HG02763 (cell line): ENCODE results near the gene POC1B.

Experiments used
- ATAC-seq: cut with Tn5 transposase; IDR thresholded peaks from one replicate; pipeline ENCODE4 v1.9.1; 2021; ENCODE audit warnings: mild to moderate bottlenecking, moderate library complexity; ENCODE audit not compliant: unreplicated experiment

Gene POC1B

DNA sequence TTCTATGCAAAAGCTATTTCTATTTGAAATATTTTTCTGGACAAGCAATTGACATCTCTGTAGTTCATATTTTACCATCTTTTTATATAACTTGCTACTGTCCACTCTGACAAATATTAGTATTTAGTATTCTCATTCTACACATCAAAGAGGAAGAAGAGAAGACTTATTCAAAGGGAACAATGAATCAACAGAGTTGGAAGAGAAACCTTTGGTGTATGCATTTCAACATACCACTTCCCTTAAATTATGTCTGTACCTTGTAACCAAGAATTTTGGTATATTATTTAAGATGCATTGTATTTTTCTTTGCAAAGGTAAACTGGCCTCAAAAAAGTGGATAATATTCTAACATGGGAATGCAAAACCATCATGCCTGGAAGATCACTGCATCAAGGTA lies 101.5 kb downstream of the POC1B start:
- no peak for ATAC-seq

DNA sequence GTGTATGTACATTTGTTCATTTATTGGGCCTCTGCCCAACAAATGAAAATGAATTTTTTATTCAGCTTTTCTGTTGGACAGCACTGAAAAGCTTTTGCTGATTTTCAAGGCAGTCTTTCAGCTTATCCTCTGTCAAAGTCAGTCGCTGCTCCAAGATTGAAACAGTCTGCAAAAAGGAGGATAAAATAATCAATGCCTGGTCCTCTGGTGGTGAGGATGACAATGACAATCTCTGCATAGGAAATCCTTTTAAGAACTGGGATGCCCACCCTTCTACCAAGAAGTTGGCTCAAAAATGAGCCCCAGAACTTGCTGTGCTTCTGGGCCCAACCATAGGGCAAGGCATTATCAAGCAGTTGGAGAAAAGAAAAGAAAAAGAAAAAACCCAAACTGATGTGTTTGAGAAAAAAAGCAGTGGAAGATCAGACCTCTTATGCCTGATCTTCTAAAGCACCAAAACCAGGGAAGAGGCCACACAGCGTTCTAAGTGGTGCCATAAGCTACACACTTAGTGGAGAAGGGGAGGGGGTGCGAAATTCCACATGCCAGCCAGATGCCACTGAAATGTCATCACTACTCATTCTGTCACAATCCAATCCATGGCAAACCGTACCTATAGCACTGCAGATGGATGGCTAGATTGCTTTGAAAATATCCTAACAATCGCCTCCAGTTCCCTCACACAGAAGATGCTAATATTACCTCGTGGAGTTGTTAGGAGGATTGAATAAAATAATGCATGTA lies 104.6 kb downstream of the POC1B start:
- ATAC-seq = no peak

DNA sequence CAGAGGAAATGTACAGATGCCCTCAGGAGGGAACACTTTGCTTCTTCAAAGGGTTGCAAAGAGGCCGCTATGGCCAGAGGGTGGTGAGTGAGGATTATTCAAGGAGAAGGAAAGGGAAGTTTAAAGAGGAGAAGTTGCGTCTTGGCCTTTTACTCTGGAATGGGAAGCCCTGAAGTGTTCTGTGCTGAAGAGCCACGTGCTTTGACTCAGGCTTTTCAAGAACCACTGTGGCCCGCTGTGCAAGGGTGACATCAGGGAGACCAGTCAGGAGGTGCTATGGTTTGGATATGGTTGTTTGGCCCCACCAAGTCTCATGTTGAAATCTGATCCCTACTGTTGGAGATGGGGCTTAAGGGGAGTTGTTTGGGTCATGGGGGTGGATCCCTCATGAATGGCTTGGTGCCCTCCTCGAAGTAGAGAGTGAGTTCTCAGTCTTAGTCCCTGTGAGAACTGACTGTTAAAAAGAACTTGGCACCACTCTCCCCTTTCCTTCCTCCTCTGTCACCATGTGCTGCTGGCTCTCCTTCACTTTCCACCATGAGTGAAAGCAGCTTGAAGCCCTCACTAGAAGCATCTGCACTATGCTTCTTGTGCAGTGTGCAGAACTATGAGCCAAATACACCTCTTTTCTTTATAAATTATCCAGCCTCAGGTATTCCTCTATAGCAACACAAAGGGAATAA lies 107.5 kb downstream of the POC1B start:
- no peak for ATAC-seq

DNA sequence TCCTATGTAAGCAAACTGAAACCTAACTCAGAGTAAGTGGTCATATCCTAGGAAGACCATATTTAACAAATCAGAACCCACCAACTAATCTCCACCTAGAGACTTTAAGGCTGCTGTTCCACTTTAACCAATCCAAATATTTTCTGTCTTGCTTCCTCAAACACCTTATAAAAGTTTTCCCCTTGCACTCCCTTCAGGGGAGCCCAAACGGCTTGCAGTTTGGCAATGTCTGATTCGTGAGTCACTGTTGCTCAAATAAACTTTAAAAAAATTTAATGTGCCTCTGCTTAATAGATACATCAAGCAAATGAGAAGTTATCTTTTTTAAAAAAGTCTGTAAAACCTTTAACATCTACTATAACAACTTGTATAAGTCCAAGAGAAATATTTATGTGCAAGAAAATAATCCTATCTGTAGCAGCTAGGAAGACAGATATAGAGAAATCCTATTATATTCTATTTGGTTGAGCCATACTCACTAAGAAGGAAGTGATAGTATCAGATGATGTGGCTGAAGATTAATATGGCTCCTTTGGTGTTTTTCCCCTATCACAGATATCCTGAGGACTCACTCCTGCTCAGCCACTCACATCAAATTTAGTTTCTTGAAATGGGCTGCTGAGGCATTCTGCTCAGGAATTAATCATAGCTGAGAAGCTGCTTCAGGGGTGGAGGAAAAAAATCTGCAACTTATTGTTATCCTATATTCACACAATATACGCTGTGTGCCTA lies 108.4 kb downstream of the POC1B start:
- no peak for ATAC-seq

DNA sequence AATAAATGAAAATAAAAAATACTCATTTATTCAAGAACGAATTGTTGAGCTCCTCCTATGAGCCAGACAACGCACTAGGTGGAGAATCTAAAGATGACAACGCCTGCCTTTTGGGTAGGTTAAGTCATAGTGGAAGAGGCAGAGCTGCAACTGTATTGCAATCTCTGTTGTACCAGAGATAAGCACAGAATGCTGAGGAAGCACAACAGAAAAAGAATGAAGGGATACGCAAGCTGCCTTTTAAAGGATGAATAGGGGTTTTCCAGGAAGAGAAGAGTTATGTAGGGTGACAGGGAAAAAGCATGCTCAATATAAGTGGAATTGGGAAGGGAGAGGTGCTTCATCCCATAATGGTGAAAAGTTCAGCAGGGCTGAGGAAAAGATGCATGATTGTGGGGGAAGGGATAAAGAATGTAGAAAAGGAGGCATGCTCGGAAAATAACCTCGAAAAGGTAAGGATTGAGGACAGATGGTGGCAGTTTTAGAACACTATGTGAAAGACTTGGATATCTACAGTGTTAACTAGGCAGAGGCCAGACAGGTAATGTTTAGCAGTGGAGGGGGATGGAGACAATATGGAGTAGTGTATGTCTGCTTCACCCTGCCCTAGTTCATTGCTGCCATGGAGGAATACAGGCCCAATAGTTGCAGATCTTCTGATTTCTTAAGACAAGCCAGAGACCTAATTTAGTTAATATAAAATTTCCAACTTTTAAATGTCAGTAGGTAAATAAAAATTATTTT lies 109.6 kb downstream of the POC1B start:
- ATAC-seq = no peak

DNA sequence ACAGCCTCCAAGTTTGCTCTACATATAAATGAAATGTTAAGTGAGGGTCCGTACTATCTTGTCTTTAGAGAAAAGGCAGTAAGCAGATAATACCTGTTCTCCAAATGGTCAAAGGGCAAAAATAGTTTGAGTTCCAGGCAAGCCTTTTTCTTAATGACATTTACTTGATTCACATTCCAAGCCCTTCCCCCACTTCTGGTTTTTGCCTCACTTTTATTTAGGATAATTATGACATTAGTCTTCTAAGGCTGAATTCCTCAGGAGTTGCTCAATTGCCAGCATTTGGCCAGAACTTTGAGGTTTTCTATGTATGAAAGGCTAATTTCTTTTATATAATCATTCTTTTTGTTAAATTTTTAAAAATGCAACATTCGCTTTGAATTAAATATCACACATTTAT lies 111.0 kb downstream of the POC1B start:
- no peak for ATAC-seq

DNA sequence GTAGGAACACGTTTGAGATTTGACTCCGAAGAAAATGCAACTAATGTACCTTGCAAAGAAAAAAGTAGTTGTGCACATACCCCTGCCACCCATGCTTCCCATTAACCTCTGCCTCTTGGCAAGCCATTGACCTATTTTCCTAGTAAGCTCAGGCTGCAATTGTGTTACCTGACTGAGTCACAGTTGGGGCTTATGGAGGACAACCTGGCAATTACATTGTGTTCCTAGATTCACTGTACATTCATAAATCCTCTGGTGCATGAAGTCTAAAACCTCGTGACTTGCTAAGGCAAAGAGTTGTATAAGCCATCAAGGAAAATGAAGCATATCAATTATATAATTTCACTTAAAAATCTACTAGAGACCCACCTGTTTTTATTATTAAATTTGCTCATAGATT lies 111.5 kb downstream of the POC1B start:
- no peak for ATAC-seq

DNA sequence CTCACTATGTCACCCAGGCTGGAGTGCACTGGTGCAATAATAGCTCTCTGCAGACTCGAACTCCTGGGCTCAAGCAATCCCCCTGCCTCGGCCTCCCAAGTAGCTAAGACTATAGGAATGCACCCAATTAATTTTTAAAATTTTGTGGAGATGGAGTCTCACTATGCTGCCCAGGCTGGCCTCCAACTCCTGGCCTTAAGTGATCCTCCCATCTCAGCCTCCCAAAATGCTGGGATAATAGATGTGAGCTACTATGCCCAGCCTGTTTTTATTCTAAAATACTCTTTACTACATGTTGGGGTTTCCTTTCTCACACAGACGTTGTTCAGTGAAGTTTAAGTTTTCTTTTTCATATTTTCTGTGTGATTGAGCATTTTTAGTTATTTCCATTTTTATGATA lies 112.6 kb downstream of the POC1B start:
- no peak for ATAC-seq

DNA sequence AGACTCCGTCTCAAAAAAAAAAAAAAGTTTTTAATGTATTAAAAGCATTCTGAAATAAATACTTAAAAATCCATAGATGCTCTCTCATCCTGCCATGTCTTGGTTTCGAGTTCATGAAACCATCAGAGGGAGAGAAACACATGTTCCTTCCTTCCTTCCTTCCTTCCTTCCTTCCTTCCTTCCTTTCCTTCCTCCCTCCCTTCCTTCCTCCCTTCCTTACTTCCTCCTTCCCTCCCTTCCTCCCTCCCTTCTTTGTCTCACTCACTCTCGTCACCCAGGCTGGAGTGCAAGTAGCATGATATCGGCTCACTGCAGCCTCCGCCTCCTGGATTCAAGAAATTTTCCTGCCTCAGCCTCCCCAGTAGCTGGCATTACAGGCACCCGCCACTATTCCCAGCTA lies 113.2 kb downstream of the POC1B start:
- ATAC-seq = no peak

DNA sequence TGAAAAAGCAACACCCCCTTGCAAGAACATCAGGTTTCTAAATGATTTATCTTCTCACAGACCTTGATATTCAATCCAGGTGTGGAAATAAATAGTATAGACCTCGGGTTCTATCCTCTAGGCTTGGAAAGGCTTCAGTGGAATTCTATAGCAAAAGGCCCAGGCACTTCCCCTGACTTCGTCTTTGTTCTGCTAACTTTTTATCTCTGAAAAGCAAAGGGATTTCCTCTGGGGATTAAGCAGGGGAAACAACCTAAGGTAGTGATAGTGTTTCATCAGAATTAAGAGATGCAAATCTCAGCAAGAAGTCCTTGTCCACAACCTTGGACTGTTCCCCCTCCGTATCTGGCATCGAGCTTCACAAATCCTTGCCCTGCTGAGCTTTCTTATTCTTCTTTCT lies 114.0 kb downstream of the POC1B start:
- no peak for ATAC-seq

DNA sequence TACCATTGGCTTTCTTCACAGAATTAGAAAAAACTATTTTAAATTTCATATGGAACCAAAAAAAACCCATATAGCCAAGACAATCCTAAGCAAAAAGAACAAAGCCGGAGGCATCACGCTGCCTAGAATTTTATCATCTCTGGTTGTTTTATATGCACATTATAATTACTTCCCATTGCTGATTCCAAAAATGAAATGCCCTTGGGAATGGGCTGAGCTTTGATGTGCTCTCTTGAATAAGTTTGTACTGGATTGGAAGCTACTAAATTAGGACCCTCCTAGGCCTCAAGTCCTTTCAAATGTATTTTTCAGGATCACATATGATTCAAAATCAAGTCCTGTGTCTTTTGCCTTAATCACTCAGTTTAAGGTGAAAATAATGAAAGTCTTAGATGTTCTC lies 114.6 kb downstream of the POC1B start:
- no peak for ATAC-seq

DNA sequence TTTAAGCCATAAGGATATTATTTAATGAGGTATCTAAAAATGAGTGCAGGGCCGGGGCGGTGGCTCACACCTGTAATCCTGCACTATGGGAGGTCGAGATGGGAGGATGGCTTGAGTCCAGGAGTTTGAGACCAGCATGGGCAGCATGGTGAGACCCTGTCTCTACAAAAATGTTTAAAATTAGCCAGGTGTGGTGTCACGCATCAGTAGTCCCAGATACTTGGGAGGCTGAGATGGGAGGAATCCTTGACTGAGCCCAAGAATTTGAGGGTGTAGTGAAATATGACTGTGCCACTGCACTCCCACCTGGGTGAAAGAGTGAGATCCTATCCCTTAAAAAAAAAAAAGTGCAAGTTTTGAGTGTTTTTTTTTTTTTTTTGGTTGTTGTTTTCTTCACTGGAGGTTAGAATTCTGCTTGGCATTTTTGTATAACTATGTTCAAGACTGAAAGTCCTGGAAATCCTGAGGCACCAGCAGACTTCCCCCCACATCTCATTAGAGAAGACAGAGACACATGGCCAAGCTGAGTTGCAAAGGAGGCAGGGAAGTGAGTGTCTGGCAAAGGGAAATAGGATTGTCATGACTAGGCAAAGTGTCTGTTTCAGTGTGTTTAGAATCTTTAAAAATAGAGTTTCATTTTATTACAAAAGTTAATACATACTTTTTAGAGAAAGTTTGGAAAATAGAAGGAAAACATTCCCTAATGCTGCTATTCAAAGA lies 120.1 kb downstream of the POC1B start:
- ATAC-seq = no peak

DNA sequence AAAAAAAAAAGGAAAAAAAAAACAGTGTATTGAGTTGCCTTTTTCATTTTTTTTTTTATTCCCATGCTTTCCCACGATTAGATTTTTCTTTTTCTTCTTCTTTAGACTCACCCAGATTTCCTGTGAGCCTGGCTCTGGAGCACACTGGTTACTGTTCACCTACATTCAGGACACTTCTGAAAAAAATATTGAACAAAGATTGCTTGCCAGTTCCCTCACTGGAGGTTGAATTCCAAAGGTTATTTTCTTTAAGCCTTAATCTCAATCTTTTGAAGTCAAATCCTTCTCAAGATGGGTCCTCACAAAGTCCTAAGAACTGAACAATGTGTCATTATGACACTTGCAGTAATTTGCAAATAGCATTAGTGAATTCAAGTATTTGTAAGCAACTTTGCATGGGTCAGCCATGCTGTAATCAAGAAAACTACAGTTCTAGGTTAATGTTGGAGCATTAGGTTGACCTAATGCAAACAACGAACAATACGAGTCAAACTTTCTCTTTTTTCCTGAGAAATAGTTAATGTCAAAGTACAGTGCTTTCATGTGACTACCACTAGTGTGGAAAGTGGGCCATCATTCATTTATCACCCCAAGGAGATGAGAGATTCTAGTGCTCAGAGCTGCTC lies 124.3 kb downstream of the POC1B start:
- no peak for ATAC-seq

DNA sequence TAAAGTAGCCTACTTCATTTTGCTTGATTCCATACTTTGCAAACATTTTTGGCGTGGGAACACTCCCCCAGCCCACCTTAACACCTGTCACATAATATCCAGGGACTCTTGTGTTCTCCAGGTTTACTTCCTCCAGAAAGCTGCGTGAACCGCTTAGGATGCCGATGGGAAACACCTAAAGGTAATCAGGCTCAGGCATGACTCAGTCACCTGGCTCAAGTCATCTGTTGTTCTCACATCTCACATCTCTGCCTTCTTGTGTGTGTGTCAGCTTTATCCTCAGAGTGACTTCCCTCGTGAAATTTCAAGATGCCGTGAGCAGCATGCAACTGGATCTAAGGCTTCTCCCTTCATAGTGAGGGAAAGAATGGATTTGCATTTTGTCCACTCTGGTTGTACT lies 125.4 kb downstream of the POC1B start:
- no peak for ATAC-seq

DNA sequence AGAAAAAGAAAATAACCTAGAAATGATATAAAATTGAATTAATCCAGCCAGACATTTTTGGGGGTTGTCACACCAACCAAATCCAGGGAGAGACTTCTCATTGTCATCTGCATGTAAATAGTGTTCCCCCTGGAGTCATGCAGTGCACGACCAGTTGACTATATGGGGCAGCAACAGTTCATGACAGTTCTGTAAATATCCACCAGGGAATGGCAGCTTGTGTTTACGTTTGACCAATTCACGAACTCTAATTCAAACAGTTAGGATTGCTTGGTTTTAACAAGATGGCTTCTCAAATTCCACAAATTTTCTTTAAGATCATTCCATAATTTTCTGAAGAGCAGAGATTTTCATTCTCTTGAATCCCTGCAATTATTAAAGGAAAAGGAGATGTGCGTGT lies 130.1 kb downstream of the POC1B start:
- no peak for ATAC-seq

DNA sequence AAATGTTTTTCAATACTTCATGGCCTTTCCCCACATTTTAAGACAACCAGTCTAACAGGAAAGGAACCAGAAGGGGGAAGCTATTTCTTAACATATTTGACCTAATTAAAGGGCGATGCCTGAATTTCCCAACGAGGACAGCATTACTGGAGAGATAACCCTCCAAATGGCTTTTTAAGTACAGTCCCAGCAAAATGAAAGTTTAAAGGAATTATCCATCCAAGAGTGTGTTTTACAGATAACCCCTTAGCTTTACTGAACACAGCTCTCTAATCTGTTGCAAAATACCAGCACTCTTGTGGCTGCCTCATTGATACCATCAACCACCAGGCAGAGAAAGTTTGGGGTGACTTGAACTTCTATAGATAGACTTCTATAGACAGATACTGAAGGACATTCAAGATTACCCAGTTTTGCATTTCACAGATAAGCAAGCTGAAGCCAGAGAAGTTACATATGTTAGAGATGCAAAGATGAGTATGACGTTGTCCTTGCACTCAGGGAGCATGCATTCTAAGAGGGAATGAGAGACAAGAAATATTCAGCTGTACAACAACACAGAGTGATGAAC lies 132.2 kb downstream of the POC1B start:
- ATAC-seq = no peak

DNA sequence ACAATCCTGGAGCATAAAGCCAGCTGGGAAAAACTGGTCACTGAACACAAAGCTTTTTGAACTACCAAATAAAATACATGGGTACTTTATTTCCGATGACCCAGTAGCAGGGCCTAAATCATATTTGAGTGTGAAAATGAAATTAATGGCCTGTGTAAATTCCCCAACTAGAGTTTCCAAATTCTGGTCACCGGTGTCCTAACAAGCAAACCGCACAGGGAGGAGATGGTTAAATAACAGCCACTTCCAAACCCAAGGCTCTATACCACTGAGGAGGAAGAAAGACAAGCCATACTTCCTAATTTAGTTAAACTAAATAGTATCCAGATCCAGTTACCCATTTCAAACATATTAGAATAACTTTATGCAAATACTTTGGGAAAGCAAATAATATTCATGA lies 133.5 kb downstream of the POC1B start:
- ATAC-seq = no peak

DNA sequence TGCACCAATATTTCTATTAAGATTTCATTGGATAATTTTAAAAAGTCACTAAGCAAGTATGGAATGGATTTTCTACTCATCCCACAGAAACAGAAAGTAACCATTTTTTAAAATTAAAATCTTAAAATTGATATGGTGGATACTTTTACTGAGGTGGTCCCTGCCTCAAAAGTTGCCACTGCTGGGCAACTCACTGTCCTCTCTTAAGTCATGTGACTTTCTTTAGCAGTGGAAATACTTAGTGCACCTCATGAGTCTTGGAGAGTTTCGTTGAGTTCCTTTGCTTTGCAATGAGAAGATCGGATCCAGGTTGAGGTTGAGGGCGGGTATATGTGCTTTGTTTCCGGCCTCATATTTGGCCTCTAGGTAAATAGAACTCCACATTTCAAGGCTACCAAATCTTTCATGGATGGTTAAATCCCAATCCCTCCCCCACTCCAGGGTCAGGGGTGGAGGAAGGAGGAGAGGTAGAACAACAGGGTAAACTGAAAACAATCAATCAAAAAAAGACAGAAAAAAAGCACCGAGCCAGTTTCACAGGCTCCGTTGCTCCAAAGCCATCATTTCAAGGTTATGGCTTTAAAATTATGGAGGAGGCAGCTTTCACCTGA lies 134.0 kb downstream of the POC1B start:
- no peak for ATAC-seq

DNA sequence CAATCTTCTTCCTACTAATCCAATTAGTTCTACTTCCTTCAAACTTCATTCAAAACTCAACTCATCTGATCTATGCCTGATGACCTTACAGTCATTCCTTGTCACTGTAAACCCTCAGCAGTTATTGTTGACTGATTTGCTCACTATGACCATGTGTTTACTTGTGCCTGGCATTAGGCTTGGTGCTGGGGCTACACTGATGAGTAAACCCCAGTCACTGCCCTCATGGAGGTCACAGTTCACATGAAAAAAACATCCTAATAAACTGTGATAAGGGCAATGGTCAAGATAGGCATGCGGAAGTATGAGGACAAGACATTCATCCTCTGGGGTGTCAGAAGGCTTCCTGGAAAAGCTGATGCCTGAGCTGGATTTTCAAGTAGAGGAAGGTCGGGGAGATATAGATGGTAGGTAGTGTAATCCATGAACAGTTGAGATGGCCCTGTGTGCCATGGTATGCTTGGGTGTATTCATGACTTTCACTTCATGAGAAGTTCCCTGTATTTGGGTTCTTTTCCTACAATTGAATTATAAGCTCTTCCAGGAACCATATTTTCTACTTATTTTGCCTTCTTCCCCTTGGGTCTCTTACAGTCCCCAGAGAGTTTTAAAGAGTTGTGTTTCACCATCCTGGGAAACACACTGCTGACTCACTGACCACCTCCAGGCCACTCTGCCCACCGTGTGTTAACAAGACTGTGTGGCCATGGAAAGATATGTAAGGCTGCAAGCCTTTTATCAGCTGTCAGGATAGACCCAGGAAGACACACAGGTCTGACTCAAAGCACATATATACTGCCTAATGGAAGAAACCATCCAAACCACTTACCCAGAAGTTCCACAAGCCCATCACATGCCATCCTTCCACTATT lies 134.8 kb downstream of the POC1B start:
- no peak for ATAC-seq
